IMR-90 (cell line): ENCODE measurements around the gene PRKCH. TPM values are rescaled to one million over a fixed set of nuclear protein-coding genes. Genes with fewer than 3 reads are reported as not detected.

ENCODE experiments used
- ATAC-seq: fragments of 200-7000 bp; cut with Tn5 transposase; 2 replicates; pipeline ENCODE4 v1.9.1; 2020; ENCODE audit warnings: low read depth, mild to moderate bottlenecking, moderate library complexity
- BruUV-seq: library from RNA; stranded (reverse); fragments of 400-500 nt; replicated peaks from 2 replicates; lab custom pipeline; 2021; lab: Mats Ljungman, UMichigan
- CTCF ChIA-PET: fragments of 300-600 bp; formaldehyde crosslinking; extraction: SDS; loops from one replicate; lab custom pipeline; 2021; ENCODE audit warnings: antibody characterized with exemption; lab: Yijun Ruan, JAX
- POLR2A ChIA-PET: fragments of 300-600 bp; sonication (Branson Sonifier 250); formaldehyde crosslinking; loops from one replicate; lab custom pipeline; 2022; ENCODE audit warnings: antibody characterized with exemption; ENCODE audit not compliant: unreplicated experiment; lab: Charles Lee
- DNase-seq: peaks from one replicate; pipeline ENCODE4 v3.0.0; 2013
- H2AFZ ChIP-seq: replicated peaks from 2 replicates; pipeline ENCODE3; 2013; ENCODE audit warnings: low read length, mild to moderate bottlenecking; ENCODE audit not compliant: poor library complexity
- H2AK5ac ChIP-seq: 2 replicates; pipeline ENCODE4 v1.6.1; 2013; ENCODE audit warnings: low read depth, low read length, inconsistent platforms
- H2AK9ac ChIP-seq: replicated peaks from 2 replicates; pipeline ENCODE3; 2013; ENCODE audit warnings: mild to moderate bottlenecking, low read depth, low read length, moderate library complexity; ENCODE audit not compliant: poor library complexity
- H2BK120ac ChIP-seq: 2 replicates; pipeline ENCODE4 v1.6.1; 2013; ENCODE audit warnings: low read depth, low read length, inconsistent platforms
- H2BK15ac ChIP-seq: 3 replicates; pipeline ENCODE4 v1.6.1; 2013; ENCODE audit warnings: low read depth, low read length, inconsistent platforms
- H2BK20ac ChIP-seq: 2 replicates; pipeline ENCODE4 v1.6.1; 2013; ENCODE audit warnings: low read depth, mild to moderate bottlenecking, inconsistent platforms, low read length, moderate library complexity
- H2BK5ac ChIP-seq: 2 replicates; pipeline ENCODE4 v1.6.1; 2013; ENCODE audit warnings: mild to moderate bottlenecking, low read depth, low read length, inconsistent platforms; ENCODE audit not compliant: poor library complexity, severe bottlenecking
- H3K14ac ChIP-seq: replicated peaks from 2 replicates; pipeline ENCODE4 v1.6.1; 2013; ENCODE audit warnings: low read depth, low read length, inconsistent platforms
- H3K18ac ChIP-seq: 2 replicates; pipeline ENCODE4 v1.6.1; 2013; ENCODE audit warnings: low read depth, low read length, control low read depth
- H3K23ac ChIP-seq: 2 replicates; pipeline ENCODE4 v1.6.1; 2013; ENCODE audit warnings: low read depth, low read length, inconsistent platforms
- H3K27ac ChIP-seq: 2 replicates; pipeline ENCODE4 v1.5.1; 2013; ENCODE audit warnings: mild to moderate bottlenecking, control low read depth, low read length; ENCODE audit not compliant: insufficient read depth
- H3K27me3 ChIP-seq: 2 replicates; pipeline ENCODE4 v1.6.1; 2013; ENCODE audit warnings: low read length; ENCODE audit not compliant: control insufficient read depth, insufficient read depth
- H3K36me3 ChIP-seq: 2 replicates; pipeline ENCODE4 v1.6.1; 2013; ENCODE audit warnings: low read length, mixed read lengths; ENCODE audit not compliant: control insufficient read depth, insufficient read depth
- H3K4ac ChIP-seq: 2 replicates; pipeline ENCODE4 v1.6.1; 2013; ENCODE audit warnings: low read depth, low read length, inconsistent platforms
- H3K4me1 ChIP-seq: 2 replicates; pipeline ENCODE4 v1.6.1; 2013; ENCODE audit warnings: low read length, mixed read lengths; ENCODE audit not compliant: control insufficient read depth, insufficient read depth
- H3K4me2 ChIP-seq: 2 replicates; pipeline ENCODE4 v1.6.1; 2013; ENCODE audit warnings: low read depth, mild to moderate bottlenecking, control low read depth, low read length, moderate library complexity
- H3K4me3 ChIP-seq: 2 replicates; pipeline ENCODE4 v1.5.1; 2013; ENCODE audit warnings: low read depth, mild to moderate bottlenecking, control low read depth, low read length, moderate library complexity; ENCODE audit not compliant: insufficient read depth
- H3K56ac ChIP-seq: 2 replicates; pipeline ENCODE4 v1.6.1; 2013; ENCODE audit warnings: low read length, inconsistent platforms; ENCODE audit not compliant: insufficient read depth; ENCODE audit errors: extremely low read depth
- H3K79me1 ChIP-seq, 2 experiments: 2 replicates each; pipeline ENCODE4 v1.6.1; 2013; ENCODE audit warnings: low read length in 2 of 2, inconsistent platforms in 1 of 2, low read depth in 1 of 2
- H3K9ac ChIP-seq: 2 replicates; pipeline ENCODE4 v1.6.1; 2013; ENCODE audit warnings: low read depth, low read length, control low read depth
- H3K9me1 ChIP-seq: 2 replicates; pipeline ENCODE4 v1.6.1; 2013; ENCODE audit warnings: low read length, inconsistent platforms; ENCODE audit not compliant: insufficient read depth
- H3K9me3 ChIP-seq: 2 replicates; pipeline ENCODE4 v1.6.1; 2013; ENCODE audit warnings: low read length; ENCODE audit not compliant: control insufficient read depth, insufficient read depth
- H4K20me1 ChIP-seq: 2 replicates; pipeline ENCODE4 v1.6.1; 2013; ENCODE audit warnings: low read length, inconsistent platforms; ENCODE audit not compliant: insufficient read depth
- H4K5ac ChIP-seq: 2 replicates; pipeline ENCODE4 v1.6.1; 2013; ENCODE audit warnings: mild to moderate bottlenecking, low read depth, low read length, control low read depth
- H4K8ac ChIP-seq, 2 experiments: 2 replicates each; pipeline ENCODE4 v1.6.1; 2013; ENCODE audit warnings: low read depth in 2 of 2, low read length in 2 of 2, control low read depth in 1 of 2, inconsistent platforms in 1 of 2
- H4K91ac ChIP-seq: 2 replicates; pipeline ENCODE4 v1.6.1; 2013; ENCODE audit warnings: low read depth, low read length, inconsistent platforms; ENCODE audit not compliant: insufficient read depth
- MXI1 ChIP-seq: IDR thresholded peaks from 2 replicates; pipeline ENCODE4 v1.6.1; 2012; ENCODE audit warnings: low read depth, mild to moderate bottlenecking, low read length, moderate library complexity, borderline replicate concordance
- SMC3 ChIP-seq: fragments of 150-350 bp; IDR thresholded peaks from 2 replicates; pipeline ENCODE4 v1.6.1; 2016; ENCODE audit warnings: low read depth, mild to moderate bottlenecking, antibody characterized with exemption, low read length, moderate library complexity
- WGBS, 2 experiments: methylation state at CpG; one replicate each; pipeline versions ENCODE4 v1.1.5 to v1.1.7; 2013; ENCODE audit warnings: missing lambda C conversion rate in 2 of 2; ENCODE audit not compliant: insufficient read length in 1 of 2; ENCODE audit errors: extremely low coverage in 2 of 2; 5-methylcytosine and 5-hydroxymethylcytosine counted together
- dilution Hi-C: fragments of 300-500 bp; cut with HindIII; formaldehyde crosslinking; loops from one replicate; pipeline ENCODE4 v1.14.3; 2018; ENCODE audit warnings: low sequenced_read_pairs; ENCODE audit not compliant: unreplicated experiment
- in situ Hi-C: fragments of 300-500 bp; cut with MboI; formaldehyde crosslinking; loops from 3 replicates; pipeline ENCODE4 v1.14.3; 2019; ENCODE audit warnings: low sequenced_read_pairs, inconsistent platforms, mixed read lengths
- intact Hi-C: fragments of 100-400 bp; cut with micrococcal nuclease; formaldehyde crosslinking; loops from 2 replicates; pipeline ENCODE4 v1.10.0; 2022
- polyA plus RNA-seq, 3 experiments: library from polyadenylated mRNA; depleted of rRNA; stranded (reverse); fragments of >200 nt; gene quantifications; 2 replicates each; pipeline ENCODE4 v1.2.3, GENCODE V29; 2012; ENCODE audit warnings: low replicate concordance in 1 of 3
- total RNA-seq: library from RNA; depleted of rRNA; stranded (reverse); fragments of >200 nt; gene quantifications from 2 replicates; pipeline ENCODE4 v1.2.3, GENCODE V29; 2012

Gene PRKCH
- total and polyA plus RNA-seq, 2 of the 4 experiments (the other 2 are of a cell fraction) = 1.6 to 2.3 TPM

DNA sequence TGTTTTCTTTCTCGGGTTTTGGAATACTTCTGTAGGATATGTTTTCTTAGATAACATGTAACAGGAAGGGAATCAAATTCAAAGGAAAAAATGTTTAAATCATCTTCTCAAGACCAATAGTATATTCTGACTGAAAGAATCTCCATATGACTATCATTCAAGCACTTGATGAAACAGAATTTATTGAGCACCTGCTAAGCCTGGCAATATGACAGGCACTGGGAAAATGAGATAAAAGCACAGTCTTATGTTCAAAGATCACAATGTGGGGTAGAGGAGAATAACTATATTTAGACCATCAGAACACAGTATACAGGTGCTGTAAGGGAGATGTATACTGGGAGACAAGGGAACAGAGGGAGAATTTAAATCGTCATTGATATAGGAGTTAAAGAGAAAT, 21.2 kb upstream of the PRKCH start:
- H4K5ac ChIP-seq = no peak overlapping the region
- H3K4me2 ChIP-seq = no peak overlapping the region
- no peak for TF ChIP-seq MXI1
- TF ChIP-seq SMC3 = no peak
- intact Hi-C loops = no loop called here
- DNase-seq = no peak
- H4K20me1 ChIP-seq = no peaks in the 10 kb centered on the region
- H3K4me1 ChIP-seq = no peaks in the 10 kb centered on the region
- no peak overlapping the region for H2AK5ac ChIP-seq
- no peaks in the 10 kb centered on the region for H3K9me1 ChIP-seq
- H3K36me3 ChIP-seq = no peaks in the 10 kb centered on the region
- no peak for ATAC-seq
- H3K56ac ChIP-seq = no peak overlapping the region
- H2BK120ac ChIP-seq = no peak overlapping the region
- dilution Hi-C loops = no loop called here
- no peak overlapping the region for H3K14ac ChIP-seq
- H3K4me3 ChIP-seq = no peak overlapping the region
- POLR2A ChIA-PET = no interaction called here
- WGBS, 2 experiments = no CpG with 5 or more reads among the region's 2 CpGs
- no peak overlapping the region for H2BK20ac ChIP-seq
- H4K91ac ChIP-seq = no peak overlapping the region
- in situ Hi-C loops = no loop called here
- H4K8ac ChIP-seq = no peak overlapping the region
- no peak overlapping the region for H2BK15ac ChIP-seq
- H2BK5ac ChIP-seq = no peak overlapping the region
- H3K18ac ChIP-seq = no peak overlapping the region
- H2AK9ac ChIP-seq = no peak overlapping the region
- H2AFZ ChIP-seq = no peak overlapping the region
- peaks cover 19% of the 10 kb centered on the region for H3K27me3 ChIP-seq
- no peak overlapping the region for H3K23ac ChIP-seq
- no peak overlapping the region for H3K27ac ChIP-seq
- H3K9me3 ChIP-seq = no peaks in the 10 kb centered on the region; the same call in 1 of the 2 replicates
- no TSS peak for BruUV-seq
- CTCF ChIA-PET = no interaction called here
- no peak overlapping the region for H3K9ac ChIP-seq
- H3K4ac ChIP-seq = no peak overlapping the region
- no peaks in the 10 kb centered on the region for H3K79me1 ChIP-seq
